NCI-H128 (cell line): ENCODE results near the gene LRP3.
"Not testable (repeated sequence)": the region's sequence is repeated elsewhere in the genome, so short reads cannot be mapped to it uniquely, and the experiment has no call there.

Experiments used
- DNase-seq: peaks from one replicate; lab custom pipeline; 2025; ENCODE audit not compliant: unreplicated experiment; lab: John Stamatoyannopoulos, UW

LRP3 gene

DNA sequence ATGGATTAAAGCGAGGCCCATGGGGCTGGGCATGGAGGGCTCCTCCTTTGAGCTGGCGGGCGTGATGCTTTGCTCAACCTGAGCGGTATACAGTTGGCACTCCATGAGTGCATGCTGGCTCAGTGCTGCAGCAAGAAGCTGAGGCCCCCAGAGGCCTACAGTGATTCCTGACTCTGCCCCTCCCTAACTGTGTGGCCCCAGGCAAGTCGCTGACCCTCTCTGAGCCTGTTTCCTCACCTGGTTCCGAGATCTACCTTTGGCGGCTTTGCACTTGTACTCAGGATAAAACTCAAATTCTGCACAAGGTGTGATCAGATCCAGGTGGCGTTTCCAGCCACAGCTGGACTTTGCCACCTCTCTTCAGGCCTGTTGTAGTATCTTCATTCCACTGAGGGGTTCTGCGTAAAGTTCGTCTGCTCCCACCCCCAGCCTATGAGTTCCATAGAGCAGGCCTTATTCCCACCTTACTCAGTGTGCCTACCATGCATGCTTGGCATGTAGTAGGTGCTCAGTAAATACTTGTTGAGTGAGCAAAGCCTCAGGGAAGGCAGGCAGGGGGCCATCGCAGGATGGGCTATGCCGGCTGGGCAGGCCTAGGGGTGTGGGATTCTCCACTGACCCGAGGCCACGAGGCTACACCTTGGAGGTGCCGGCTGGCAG is 7.9 kb downstream of the LRP3 start:
- DNase-seq, result no peak

- no peak for DNase-seq
These were observed 8.7 kb downstream of the LRP3 start for GRCh38 chr19:33202546-33203507.

GRCh38 chr19:33203529-33203928 is 9.4 kb downstream of the LRP3 start:
- DNase-seq, result no peak

GRCh38 chr19:33204136-33204973 is 10.2 kb downstream of the LRP3 start:
- no peak for DNase-seq

DNA sequence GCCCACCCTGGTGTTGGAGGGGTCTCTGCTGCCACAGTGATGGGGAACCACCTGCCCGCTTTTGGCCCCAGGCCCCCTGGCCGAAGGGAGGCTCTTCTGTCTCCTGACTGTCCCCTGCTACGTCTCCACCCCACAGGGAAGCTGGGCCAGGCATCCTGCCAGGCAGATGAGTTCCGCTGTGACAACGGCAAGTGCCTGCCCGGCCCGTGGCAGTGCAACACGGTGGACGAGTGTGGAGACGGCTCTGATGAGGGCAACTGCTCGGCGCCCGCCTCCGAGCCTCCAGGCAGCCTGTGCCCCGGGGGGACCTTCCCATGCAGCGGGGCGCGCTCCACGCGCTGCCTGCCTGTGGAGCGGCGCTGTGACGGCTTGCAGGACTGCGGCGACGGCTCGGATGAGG is 11.0 kb downstream of the LRP3 start:
- DNase-seq, result no peak

DNA sequence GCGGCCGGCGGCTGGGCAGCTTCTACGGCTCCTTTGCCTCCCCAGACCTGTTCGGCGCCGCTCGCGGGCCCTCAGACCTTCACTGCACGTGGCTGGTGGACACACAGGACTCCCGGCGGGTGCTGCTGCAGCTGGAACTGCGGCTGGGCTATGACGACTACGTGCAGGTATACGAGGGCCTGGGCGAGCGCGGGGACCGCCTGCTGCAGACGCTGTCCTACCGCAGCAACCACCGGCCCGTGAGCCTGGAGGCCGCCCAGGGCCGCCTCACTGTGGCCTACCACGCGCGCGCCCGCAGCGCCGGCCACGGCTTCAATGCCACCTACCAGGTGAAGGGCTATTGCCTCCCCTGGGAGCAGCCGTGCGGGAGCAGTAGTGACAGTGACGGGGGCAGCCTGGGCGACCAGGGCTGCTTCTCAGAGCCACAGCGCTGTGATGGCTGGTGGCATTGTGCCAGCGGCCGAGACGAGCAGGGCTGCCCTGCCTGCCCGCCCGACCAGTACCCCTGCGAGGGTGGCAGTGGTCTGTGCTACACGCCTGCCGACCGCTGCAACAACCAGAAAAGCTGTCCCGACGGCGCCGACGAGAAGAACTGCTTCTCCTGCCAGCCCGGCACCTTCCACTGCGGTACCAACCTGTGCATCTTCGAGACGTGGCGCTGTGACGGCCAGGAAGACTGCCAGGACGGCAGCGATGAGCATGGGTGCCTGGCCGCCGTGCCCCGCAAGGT is 11.6 kb downstream of the LRP3 start:
- no peak for DNase-seq

- no peak for DNase-seq
These were observed 12.3 kb downstream of the LRP3 start for GRCh38 chr19:33206261-33207039.

- no peak for DNase-seq
These were observed 13.0 kb downstream of the LRP3 start for GRCh38 chr19:33207040-33207620.

DNA sequence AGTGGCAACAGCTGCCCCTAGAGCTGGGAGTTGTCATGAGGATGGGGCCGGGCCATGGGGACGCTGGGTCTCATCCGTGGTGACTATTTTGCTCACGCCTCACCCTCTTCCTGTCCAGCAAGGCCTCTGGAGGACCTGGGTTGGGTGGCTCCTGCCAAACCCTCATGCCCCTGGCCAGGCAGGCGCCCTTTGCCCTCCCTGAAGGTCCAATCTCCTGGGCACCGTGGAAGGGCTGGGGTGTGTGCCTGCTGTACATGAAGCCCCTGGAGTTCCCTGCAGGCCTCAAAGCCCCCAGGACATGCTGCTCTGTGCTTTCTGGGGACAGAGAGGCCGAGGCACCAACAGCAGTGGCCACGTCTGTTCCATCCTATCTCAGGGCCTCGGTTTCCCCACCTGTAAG is 13.8 kb downstream of the LRP3 start:
- DNase-seq, result no peak

- no peak for DNase-seq
These were observed 14.3 kb downstream of the LRP3 start for GRCh38 chr19:33208371-33208895.

DNA sequence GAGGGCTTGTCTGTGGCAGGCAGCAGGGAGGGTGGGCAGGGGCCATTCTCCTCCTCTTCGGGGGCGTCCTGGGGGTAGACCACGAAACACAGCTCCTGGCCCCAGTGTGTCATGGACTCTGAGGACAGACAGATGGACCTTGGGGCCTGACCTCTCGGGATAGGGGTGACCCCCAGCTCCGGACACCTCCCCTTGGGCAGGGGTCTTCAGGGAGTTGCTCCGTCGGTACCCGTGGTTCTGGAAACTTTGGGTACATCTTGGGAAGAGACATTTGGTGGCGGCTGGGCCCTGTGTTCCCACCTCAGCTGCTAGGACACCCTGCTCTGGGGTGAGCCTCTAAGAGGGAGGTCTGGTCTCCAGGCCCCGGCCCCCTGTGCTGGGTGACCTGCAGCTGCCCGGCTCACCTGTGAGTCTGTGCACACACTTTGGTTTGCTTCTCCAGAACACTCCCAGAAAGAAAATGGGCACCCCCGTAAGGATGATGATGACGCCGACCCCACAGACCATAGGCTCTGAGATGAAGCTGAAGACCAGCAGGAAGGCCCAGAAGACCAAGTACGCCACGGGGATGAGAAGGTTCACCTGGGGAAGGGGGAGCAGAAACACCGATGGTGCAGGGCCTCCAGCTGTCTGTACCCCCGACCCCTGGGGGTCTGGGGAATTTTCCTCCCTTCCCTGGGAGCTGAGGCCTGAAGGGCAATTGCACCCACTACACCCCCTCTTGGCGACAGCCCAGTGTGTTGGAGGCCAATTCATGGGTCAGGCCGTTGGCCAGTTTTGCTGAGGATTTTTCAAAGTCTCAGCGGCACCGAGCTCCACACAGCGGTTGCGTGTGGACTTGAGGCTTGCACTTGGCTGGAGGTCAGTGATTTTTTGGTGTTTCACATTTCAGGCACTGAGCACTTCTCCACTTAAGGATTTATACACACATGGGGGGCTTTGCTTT is 15.0 kb downstream of the LRP3 start:
- no peak for DNase-seq

DNA sequence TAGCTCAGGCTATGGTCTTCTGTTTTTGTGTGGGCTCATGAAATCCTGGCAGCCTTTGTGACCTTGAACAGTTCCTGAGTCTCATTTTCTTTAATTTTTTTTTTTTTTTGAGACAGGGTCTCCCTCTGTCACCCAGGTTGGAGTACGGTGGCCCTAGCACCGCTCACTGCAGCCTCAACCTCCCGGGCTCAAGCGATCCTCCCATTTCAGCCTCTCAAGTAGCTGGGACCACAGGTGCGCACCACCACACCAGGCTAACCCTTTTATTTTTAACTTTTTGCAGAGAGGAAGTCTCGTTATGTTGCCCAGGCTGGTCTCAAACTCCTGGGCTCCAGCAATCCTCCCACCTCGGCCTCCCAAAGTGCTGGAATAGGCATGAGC is 15.7 kb downstream of the LRP3 start:
- DNase-seq, result not testable (repeated sequence)

DNA sequence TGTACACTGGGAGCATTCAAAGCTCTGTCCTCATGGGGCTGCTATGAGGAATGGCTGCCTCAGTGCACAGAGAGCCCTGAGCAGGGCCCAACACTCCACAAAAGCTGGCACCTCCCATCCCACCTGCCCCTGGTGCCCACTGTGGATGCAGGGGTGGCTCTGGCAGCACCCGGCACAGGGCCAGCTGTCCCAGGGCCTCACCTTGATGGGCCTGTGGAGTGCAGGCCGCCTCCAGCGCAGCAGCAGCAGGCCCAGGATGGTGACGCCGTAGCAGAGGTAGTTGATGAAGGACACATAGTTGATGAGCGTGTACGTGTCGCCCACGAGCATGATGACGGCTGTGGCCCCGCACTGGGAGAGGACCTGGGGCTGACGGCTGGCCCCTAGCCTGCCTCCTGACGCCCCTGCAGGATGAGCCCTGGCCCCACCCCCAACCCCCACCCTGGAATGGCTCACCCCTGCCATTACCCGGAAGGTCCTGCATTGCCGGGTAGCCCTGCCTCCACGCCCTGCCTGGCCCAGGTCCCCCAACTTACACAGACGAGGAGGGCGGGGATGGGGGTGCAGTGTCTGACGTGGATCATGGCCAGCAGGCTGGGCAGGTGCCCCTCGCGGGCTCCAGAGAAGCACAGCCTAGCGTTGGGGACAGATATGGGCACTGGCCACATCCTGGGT is 16.3 kb downstream of the LRP3 start:
- no peak for DNase-seq

DNA sequence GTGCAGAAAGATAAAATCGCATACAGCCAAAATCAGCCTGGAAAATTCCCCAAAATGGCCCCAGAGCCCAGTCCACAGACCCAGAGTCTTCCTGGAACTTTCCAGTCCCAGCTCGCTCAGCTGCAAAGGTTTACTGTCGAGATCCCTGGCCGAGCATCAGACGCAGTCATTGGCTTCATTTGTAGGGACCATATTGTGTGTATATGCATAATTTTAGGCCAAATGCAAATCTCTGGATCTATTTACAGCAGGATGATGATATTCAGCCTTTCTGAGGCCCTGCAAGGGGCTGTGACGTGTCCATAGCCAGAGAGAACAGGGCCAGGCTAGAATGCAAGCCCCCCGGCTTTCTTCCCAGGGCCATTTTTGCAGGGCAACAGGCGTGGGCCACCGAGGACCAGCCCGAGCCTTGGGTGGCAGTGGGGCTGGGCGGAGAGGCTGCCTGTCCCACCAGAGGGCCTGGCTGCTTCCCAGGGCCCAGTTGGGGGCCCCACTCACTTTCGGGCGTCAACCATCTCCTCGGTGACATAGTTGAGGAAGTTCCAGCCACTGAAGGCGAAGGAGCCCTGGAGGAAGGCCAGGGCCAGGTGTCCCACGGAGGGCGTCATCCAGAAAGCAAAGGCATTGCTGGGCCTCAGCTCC is 17.8 kb downstream of the LRP3 start:
- DNase-seq, result no peak

GRCh38 chr19:33212436-33213172 is 18.5 kb downstream of the LRP3 start:
- no peak for DNase-seq

GRCh38 chr19:33214596-33214995 is 20.5 kb downstream of the LRP3 start:
- DNase-seq, result peak; percentile 11
